Raji (cell line): ENCODE results near the gene FGFRL1.
A peak's percentile ranks its signal among the peaks of the same experiment; 100 is the strongest.

ENCODE experiments used
- POLR2A ChIP-seq: IDR thresholded peaks from 2 replicates; pipeline ENCODE4 v1.6.1; 2011; ENCODE audit warnings: low read depth, low read length, control low read depth; ENCODE audit not compliant: insufficient read depth

FGFRL1 gene

DNA sequence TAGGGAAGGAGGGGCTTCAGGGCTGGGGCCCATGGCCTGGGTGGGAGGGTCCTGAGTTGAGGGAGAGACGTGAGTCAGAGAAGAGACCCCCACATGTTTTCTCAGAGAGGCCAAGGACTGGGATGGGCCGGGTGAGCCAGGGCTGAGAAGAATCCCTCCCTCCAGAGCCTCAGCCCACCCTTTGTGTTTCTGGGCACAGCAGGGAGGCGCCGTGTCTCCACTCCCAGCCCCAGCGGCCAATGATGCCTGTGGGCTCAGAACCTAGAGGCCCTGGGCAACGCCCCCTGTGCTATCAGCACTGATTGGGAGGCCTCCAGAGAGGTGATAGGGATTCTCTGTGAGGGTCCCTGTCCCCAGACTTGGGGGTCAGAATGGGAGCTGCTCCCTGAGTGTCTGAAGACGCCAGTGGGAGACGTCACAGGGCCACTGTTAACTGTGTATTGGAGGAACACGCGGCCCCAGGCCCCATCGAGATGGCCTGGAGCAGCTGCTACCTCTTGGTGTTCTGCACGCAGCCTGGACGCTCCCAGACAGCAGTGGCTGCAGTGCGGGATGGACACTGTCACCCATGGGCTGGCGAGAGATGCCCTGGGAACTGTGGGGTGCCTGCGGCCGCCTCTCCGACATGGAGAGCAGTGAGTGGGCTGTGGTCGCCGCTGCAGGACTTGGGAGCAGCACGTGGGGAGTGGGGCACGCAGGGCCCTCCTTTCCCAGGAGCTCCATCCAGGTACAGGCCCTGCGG, 8.5 kb downstream of the FGFRL1 start:
- TF ChIP-seq POLR2A = no peak

DNA sequence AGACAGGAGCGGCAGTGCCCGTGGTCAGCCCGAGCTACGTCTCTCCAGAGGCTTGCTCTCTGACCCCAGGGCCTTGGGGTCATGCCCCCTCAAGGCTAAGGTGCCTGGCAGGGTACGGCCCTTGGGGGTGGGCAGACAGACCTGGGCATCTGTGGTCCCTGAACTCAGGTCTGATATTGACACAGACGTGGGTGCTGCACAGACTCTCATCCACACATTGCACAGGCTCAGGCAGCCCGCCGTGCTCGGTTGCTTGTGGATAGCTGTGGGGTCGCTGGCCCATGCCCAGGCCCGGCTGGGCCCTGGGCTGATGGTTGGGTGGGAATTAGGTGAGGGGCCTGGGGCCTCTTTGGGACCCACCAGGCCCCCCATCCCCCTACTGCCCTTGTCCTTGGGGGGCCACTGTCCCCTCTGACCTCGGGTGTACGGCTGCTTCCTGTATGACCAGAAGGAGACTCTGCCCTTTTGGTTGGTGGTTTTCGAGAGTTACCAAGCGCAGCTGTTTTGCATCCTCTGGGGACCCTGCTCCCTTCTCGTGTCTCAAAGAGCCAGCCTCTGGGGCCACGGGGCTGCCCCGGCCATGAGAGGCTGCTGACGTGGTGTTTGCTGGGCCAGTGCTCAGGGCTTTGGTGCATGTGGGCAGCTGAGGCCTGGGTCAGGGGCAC, 10.1 kb downstream of the FGFRL1 start:
- TF ChIP-seq POLR2A = no peak

DNA sequence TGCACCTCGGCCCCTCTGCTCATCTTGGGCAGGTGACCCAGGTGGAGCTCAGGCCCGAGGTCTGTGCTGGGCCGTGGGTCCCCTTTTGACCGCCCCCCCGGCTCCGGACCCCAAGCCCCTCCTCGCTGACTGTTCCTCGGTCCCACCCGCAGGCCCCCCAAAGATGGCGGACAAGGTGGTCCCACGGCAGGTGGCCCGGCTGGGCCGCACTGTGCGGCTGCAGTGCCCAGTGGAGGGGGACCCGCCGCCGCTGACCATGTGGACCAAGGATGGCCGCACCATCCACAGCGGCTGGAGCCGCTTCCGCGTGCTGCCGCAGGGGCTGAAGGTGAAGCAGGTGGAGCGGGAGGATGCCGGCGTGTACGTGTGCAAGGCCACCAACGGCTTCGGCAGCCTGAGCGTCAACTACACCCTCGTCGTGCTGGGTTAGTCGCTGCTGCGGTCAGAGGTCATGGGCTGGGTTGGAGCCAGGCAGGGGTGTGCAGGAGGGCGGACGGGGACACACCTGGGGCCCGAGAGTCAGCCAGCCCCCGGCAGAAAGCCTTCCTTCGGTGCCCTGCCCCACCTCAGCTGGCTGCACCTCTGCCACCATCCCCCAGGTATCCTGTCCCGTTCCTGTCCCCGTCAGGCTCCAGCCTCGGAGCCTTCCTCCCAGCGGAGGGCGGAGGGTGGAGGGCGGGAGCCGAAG, 10.8 kb downstream of the FGFRL1 start:
- TF ChIP-seq POLR2A = no peak

DNA sequence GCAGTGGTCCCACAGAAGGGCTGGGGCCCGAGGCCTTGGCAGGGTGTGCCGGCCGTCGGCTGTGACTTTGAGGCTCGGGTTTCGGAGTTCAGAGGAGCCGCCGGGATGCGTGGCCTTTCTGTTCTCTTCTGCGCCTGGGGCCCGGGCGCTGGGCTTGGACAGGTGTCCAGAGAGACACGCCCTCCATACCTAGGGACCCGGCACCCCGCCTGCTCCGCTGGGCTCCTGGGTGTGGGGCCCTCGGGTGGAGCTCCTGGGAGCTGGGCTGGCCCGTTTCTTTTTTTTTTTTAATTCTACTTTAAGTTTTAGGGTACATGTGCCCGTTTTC, 11.3 kb downstream of the FGFRL1 start:
- no peak for TF ChIP-seq POLR2A

DNA sequence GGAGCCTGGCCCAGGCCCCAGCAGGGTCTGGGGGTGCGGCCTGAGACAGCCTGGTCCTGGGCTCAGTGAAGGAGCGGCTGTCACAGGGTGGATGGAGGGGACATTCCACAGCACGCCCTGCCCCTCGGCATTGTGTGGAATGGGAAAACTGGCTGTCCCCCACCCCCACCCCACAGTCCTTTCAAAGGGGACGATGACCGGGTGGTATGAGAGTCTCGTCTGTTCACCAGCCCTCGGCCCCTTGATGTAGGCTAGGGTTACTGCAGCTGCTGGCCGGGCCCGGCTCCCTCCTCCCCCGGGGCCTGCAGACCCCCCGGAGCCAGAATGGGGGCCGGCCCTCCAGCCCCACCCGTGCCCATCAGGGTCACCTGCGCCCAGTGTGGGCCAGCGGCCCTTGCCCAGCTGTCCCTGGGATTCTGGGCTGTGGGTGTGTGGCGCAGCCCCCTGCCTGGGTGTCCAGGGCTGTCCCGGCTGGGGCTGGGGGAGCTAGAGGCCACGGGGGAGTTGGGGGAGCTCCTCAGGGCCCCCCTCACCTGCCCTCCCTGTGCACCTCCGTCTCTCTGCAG, 11.7 kb downstream of the FGFRL1 start:
- TF ChIP-seq POLR2A = no peak

DNA sequence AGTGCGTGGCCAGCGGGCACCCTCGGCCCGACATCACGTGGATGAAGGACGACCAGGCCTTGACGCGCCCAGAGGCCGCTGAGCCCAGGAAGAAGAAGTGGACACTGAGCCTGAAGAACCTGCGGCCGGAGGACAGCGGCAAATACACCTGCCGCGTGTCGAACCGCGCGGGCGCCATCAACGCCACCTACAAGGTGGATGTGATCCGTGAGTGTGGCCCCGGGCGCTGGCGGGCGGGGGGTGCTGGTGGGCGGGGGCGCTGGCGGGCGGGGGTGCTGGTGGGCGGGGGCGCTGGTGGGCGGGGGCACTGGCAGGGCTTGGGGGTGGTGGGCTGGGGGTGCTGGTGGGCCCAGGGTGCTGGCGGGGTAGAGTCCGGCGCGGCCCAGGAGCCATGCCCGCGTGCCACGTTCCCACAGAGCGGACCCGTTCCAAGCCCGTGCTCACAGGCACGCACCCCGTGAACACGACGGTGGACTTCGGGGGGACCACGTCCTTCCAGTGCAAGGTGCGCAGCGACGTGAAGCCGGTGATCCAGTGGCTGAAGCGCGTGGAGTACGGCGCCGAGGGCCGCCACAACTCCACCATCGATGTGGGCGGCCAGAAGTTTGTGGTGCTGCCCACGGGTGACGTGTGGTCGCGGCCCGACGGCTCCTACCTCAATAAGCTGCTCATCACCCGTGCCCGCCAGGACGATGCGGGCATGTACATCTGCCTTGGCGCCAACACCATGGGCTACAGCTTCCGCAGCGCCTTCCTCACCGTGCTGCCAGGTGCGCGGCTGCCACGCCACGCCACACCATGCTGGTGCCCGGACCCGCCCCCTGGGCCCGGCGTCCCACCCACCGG, 12.7 kb downstream of the FGFRL1 start:
- TF ChIP-seq POLR2A = no peak

DNA sequence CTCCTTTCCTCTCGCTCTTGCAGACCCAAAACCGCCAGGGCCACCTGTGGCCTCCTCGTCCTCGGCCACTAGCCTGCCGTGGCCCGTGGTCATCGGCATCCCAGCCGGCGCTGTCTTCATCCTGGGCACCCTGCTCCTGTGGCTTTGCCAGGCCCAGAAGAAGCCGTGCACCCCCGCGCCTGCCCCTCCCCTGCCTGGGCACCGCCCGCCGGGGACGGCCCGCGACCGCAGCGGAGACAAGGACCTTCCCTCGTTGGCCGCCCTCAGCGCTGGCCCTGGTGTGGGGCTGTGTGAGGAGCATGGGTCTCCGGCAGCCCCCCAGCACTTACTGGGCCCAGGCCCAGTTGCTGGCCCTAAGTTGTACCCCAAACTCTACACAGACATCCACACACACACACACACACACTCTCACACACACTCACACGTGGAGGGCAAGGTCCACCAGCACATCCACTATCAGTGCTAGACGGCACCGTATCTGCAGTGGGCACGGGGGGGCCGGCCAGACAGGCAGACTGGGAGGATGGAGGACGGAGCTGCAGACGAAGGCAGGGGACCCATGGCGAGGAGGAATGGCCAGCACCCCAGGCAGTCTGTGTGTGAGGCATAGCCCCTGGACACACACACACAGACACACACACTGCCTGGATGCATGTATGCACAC, 13.6 kb downstream of the FGFRL1 start:
- no peak for TF ChIP-seq POLR2A

DNA sequence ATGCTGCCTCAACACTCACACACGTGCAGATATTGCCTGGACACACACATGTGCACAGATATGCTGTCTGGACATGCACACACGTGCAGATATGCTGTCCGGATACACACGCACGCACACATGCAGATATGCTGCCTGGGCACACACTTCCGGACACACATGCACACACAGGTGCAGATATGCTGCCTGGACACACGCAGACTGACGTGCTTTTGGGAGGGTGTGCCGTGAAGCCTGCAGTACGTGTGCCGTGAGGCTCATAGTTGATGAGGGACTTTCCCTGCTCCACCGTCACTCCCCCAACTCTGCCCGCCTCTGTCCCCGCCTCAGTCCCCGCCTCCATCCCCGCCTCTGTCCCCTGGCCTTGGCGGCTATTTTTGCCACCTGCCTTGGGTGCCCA, 14.7 kb downstream of the FGFRL1 start:
- TF ChIP-seq POLR2A = peak; percentile 42; the same call in 1 of the 2 replicates

DNA sequence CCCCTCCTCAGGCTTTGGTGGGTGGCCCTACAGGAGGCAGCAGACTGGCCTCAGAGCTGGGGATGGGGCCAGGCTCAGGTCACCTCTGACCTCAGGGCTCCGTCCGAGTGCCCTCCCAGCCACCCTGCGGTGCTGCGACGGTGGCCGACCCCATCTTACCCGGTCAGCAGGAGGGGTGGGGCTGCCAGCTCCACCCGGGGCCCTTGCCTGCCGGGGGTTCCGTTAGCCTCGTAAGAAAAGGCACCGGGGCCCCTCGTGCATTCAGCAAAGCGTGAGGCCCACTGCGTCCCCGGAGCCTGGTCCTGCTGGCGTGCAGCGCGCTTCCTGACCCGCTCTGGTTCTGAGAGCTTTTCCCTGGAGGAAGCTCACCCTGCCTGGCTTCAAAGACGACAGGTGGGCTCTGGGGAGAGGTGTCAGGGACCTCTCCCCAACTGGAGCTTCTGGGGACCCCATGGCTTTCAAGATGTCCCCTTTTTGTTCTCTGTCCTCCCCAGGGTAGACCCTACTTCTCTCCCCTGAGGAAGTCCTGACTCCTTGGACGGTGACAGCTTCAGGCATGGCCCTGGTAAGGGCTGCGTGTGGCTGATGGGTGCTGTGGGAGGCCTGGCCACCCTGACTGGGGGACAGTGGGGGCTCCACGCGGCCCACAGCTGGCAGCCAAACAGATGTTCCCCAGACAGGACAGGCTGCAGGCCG, 15.9 kb downstream of the FGFRL1 start:
- TF ChIP-seq POLR2A = no peak

DNA sequence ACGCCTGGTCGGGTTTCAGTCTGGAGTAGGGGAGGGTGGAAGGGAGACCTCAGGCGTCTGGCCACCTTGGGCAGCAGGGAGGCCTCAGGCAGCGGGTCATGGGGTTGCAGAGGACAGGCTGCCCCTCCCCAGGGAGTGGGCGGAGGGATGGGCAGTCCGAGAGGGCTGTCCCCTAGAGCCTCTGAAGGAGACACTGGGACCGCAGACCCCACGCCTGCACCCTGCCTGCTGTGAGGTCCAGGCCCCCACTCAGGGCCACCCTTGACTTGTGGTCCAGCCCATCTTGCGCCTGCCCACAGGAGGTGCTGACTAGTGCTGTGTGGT, 16.5 kb downstream of the FGFRL1 start:
- no peak for TF ChIP-seq POLR2A

DNA sequence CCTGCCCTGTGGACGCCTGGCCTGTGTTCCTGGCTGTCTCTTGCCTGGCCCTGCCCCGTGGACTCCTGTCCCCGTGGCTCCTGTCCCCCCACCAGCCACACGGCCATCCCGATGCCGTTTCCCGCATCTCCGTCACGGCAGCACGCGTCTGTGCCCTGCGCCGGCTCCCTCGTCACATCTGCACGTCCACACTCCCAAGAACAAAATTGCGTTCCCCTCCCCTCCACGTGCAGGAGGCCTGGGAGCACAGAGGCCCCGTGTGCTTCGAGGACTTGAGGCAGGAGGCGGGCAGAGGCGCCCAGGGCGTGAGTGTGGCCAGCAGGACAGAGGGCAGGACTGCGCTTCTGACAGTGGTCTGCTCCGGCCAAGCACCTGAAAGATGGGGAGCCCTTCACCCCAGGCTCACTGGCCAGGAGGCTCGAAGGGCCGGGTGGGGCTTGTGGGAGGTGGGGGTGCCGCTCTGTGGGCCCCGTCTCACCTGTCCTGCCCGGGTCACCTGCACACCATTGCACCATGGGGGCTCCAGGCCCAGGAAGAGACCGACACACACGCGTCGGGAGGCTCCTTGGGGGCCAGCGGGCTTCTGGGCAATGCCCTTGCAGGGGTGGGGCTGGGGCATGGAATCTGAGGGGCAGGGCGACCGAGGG, 17.3 kb downstream of the FGFRL1 start:
- TF ChIP-seq POLR2A = no peak

DNA sequence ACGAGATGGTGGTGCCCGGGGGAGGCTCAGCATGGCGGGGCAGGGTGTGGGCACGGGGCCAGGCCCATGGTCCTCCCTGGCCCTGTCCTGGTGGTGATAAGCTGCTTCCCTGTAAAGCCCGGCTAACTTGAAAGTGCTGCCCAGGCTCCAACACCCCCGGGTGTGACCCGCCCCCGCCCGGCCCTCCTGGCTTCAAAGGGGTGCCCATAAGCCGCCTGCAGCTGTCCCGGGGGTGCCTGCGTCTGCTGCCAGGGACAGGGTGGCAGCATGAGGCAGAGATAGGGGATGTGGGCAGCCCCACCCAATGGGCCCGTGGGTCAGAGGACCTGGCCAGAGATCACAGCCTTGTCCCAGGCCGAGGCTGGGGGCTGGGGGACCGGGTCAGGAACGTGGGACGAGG, 18.1 kb downstream of the FGFRL1 start:
- TF ChIP-seq POLR2A = no peak

DNA sequence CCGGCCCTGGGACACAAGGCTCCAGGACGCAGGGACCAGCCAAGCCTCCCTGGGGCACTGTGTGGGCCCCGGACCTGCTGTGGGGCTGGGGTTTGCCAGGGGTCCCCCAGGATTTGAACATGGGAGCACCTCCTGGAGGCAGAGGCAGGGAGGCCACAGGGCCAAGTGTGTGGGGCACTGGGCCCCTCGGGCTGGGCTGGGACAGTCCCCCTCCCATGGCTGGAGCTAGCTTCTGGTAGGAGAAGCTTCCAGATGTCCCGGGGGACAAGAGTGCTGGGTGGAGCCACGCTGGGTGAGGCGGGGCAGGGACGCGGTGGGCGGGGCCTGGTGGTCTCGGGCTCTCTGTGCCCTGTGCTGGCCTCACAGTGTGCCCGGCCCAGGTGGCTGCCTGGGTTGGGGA, 18.6 kb downstream of the FGFRL1 start:
- TF ChIP-seq POLR2A = no peak

DNA sequence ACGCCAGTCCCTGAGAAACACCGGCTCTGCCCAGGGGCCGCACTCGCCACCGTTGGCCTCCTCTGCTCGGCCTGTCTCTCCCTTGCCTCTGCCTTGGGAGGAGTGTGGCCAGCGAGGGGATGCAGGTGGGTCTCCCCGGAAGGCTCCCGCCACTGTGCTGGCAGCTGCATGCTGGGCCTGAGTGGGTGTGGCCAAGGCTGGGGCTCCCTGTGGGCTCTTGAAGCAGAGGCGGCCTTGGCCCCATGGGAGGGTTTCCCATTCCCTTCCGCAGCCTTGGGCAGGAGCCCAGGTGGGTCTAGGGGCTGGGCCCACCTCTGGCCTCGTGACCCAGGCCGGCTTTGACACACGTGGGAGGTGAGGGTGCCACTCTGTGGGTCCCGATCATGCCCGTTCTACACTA, 19.1 kb downstream of the FGFRL1 start:
- TF ChIP-seq POLR2A = no peak

DNA sequence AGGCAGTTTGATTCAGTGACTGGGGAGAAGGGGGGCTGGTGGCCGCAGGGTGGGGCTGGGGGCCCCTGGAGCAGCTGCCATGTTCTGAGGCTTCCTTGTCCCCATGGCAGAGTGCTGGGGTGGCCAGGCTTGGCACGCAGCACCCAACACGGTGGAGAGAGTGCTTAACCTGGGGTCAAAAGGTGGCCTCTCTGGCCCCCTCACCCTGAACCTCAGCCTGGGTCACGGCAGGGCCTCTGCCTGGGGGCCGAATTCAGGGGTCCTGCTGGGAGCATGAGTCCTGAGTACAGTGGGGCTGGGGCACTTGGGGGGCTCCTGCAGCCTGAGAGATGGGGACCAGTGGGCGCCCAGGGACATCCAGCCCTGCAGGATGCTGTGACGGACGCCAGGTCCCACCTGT, 19.9 kb downstream of the FGFRL1 start:
- no peak for TF ChIP-seq POLR2A
